CD4-positive, alpha-beta memory T cell (primary cell): Measurements from ENCODE around the gene RPA1. TPM values are rescaled to one million over a fixed set of nuclear protein-coding genes. Genes with fewer than 3 reads are reported as not detected.
A peak's percentile ranks its signal among the peaks of the same experiment; 100 is the strongest.
"Not testable (repeated sequence)": the region's sequence is repeated elsewhere in the genome, so short reads cannot be mapped to it uniquely, and the experiment has no call there.

Experiments used
- CTCF ChIA-PET: fragments of 350-600 bp; sonication (Branson Sonifier 250); formaldehyde crosslinking; loops from one replicate; lab custom pipeline; 2021; ENCODE audit warnings: inconsistent platforms; ENCODE audit not compliant: partially characterized antibody; lab: Charles Lee
- POLR2A ChIA-PET: fragments of 350-600 bp; sonication (Branson Sonifier 250); formaldehyde crosslinking; loops from one replicate; lab custom pipeline; 2021; ENCODE audit not compliant: partially characterized antibody; lab: Charles Lee
- DNase-seq, 5 donors: peaks; one replicate each; pipeline versions ENCODE4 v3.0.0 to v3.0.0-alpha.2; 2020 to 2022; ENCODE audit warnings: mixed read lengths in 1 of 5
- H3K27ac ChIP-seq: one replicate; pipeline ENCODE4 v1.7.0; 2013; ENCODE audit warnings: low read depth, low read length
- H3K27me3 ChIP-seq: 2 replicates; pipeline ENCODE4 v1.7.0; 2013; ENCODE audit warnings: mild to moderate bottlenecking, low read length, moderate library complexity; ENCODE audit not compliant: insufficient read depth
- H3K36me3 ChIP-seq: 2 replicates; pipeline ENCODE4 v1.7.0; 2013; ENCODE audit warnings: mild to moderate bottlenecking, low read length, moderate library complexity; ENCODE audit not compliant: insufficient read depth
- H3K4me1 ChIP-seq: 2 replicates; pipeline ENCODE4 v1.7.0; 2013; ENCODE audit warnings: mild to moderate bottlenecking, low read length, moderate library complexity; ENCODE audit not compliant: insufficient read depth
- H3K4me3 ChIP-seq, 2 donors: one replicate each; pipeline ENCODE4 v1.7.0; 2013; ENCODE audit warnings: low read length in 2 of 2, mild to moderate bottlenecking in 1 of 2
- H3K9me3 ChIP-seq, 2 donors: one replicate each; pipeline ENCODE4 v1.7.0; 2013; ENCODE audit warnings: low read length in 2 of 2, control low read depth in 1 of 2; ENCODE audit not compliant: control insufficient read depth in 1 of 2
- H3K27ac Mint-ChIP-seq, 7 donors: one replicate each; pipeline ENCODE4 v1.8.0; 2020 to 2021; ENCODE audit warnings: mixed read lengths in 7 of 7, mild to moderate bottlenecking in 6 of 7, inconsistent platforms in 3 of 7, moderate library complexity in 3 of 7
- H3K27me3 Mint-ChIP-seq, 2 donors: one replicate each; pipeline ENCODE4 v1.8.0; 2020 to 2021; ENCODE audit warnings: mixed read lengths in 2 of 2
- H3K36me3 Mint-ChIP-seq, 2 donors: one replicate each; pipeline ENCODE4 v1.8.0; 2020 to 2021; ENCODE audit warnings: mixed read lengths in 2 of 2, inconsistent platforms in 1 of 2, mild to moderate bottlenecking in 1 of 2
- H3K4me1 Mint-ChIP-seq, 4 donors: one replicate each; pipeline ENCODE4 v1.8.0; 2020 to 2021; ENCODE audit warnings: mixed read lengths in 4 of 4, mild to moderate bottlenecking in 1 of 4
- H3K4me3 Mint-ChIP-seq, 8 donors: one replicate each; pipeline ENCODE4 v1.8.0; 2020 to 2021; ENCODE audit warnings: mixed read lengths in 8 of 8, mild to moderate bottlenecking in 7 of 8, moderate library complexity in 6 of 8, inconsistent platforms in 3 of 8
- H3K9me3 Mint-ChIP-seq, 8 donors: one replicate each; pipeline ENCODE4 v1.8.0; 2020 to 2021; ENCODE audit warnings: mixed read lengths in 8 of 8, mild to moderate bottlenecking in 5 of 8, inconsistent platforms in 3 of 8, moderate library complexity in 1 of 8
- intact Hi-C: fragments of 100-400 bp; cut with micrococcal nuclease; formaldehyde crosslinking; loops from one replicate; pipeline ENCODE4 v1.15.1; 2023
- polyA plus RNA-seq, 2 donors: library from polyadenylated mRNA; unstranded; fragments of 300-500 nt; fragmentation: Illumina TruSeq; gene quantifications; one replicate each; pipeline ENCODE4 v1.2.3, GENCODE V29; 2021
- total RNA-seq, 2 experiments: library from RNA; stranded (reverse); gene quantifications; one replicate each; pipeline ENCODE4 v1.2.3, GENCODE V29; 2021

The RPA1 gene
- total and polyA plus RNA-seq, 4 experiments from 2014 or later: 95.4 to 119 (median 107) TPM

DNA sequence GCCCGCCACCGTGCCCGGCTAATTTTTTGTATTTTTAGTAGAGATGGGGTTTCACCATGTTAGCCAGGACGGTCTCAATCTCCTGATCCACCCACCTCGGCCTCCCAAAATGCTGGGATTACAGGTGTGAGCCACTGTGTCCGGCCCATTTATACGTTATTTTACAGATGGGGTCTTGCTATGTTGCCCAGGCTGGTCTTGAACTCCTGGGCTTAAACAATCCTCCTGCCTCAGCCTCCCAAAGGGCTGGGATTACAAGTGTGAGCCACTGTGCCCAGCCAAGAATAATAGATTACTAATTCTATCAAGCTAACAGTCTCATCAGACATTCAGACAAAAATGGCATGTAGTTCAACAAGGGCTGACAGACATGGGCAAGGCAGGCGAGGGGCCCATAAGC is 20.0 kb upstream of the RPA1 start:
- DNase-seq, H3K4me3 Mint-ChIP-seq, POLR2A ChIA-PET, H3K9me3 ChIP-seq, H3K4me1 Mint-ChIP-seq, H3K4me3 ChIP-seq, H3K4me1 ChIP-seq, H3K27me3 ChIP-seq, H3K27me3 Mint-ChIP-seq, H3K27ac ChIP-seq, intact Hi-C loops, H3K9me3 Mint-ChIP-seq: not testable (repeated sequence)
- Mint-ChIP-seq H3K27ac (peak overlapping the region in 2 of 7 donors; percentile 58 to 85), H3K36me3 (peaks cover 21 to 40% of the 10 kb centered on the region in 2 donors)
- peaks cover 16% of the 10 kb centered on the region for H3K36me3 ChIP-seq
- CTCF ChIA-PET: interaction anchor here (1.2 kb wide), 1 partner anchor 56 kb away, joined by 3 read pairs; no protein-coding TSS in a partner anchor

DNA sequence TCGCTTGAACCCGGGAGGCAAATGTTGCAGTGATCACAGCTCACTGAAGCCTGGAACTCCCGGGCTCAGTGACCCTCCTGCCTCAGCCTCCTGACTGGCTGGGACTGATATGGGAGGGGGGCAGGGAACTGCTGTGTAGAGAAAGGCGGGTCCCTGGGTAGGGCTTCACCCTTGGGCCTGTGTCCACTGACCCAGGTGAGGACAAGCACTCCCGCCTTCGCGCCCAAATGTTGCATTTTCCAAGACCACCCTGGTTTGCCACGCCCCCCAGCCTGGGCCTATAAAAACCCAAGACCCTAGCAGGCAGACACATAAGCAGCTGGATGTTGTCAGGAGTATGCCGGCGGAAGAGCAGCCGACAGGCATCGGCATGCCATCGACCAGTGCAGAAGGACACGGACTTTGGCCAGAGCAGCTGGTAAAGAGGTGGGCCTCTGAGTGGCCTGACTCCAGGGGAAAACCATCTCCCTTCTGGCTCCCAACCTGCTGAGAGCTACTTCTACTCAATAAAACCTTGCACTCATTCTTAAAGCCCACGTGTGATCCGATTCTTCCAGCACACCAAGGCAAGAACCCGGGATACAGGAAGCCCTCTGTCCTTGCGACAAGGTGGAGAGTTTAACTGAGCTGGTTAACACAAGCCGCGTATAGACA is 19.2 kb upstream of the RPA1 start:
- Mint-ChIP-seq H3K9me3 (no peaks in the 10 kb centered on the region), H3K4me1 (peaks cover 0 to 3% (median under 1%) of the 10 kb centered on the region in 4 donors), H3K36me3 (peaks cover 20 to 38% of the 10 kb centered on the region in 2 donors), H3K27me3 (no peaks in the 10 kb centered on the region), H3K4me3 (no peak overlapping the region), H3K27ac (peak overlapping the region in 1 of 7 donors; percentile 29)
- Histone ChIP-seq H3K4me1 (no peaks in the 10 kb centered on the region), H3K36me3 (peaks cover 16% of the 10 kb centered on the region), H3K27ac (no peak overlapping the region), H3K9me3 (no peaks in the 10 kb centered on the region), H3K4me3 (no peak overlapping the region), H3K27me3 (no peaks in the 10 kb centered on the region)
- intact Hi-C loops: no loop called here
- DNase-seq: no peak
- CTCF ChIA-PET: interaction anchor here (1.2 kb wide), 1 partner anchor 55 kb away, joined by 3 read pairs; no protein-coding TSS in a partner anchor
- POLR2A ChIA-PET: no interaction called here

DNA sequence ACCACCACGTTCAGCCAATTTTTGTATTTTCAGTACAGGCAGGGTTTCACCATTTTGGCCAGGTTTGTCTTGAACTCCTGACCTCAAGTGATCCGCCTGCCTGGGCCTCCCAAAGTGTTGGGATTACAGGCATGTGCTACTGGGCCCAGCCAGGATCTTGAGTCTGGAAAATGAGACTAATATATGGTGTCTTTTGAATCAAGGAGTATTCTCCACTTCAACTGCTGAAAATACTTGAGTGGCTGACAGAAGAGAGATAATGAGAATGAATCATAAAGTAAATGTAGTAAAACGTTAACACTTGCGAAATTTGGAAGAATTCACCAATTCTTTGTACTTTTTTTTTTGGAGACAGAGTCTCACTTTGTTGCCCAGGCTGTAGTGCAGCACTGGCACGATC is 16.7 kb upstream of the RPA1 start:
- ChIA-PET CTCF (no interaction called here), POLR2A (no interaction called here)
- H3K36me3 Mint-ChIP-seq: peaks cover 12 to 30% of the 10 kb centered on the region in 2 donors
- no peak overlapping the region for H3K4me3 Mint-ChIP-seq
- Histone ChIP-seq H3K4me3 (no peak overlapping the region), H3K27ac (no peak overlapping the region), H3K4me1 (no peaks in the 10 kb centered on the region), H3K36me3 (peaks cover 16% of the 10 kb centered on the region), H3K27me3 (no peaks in the 10 kb centered on the region), H3K9me3 (no peaks in the 10 kb centered on the region)
- intact Hi-C loops: no loop called here
- H3K9me3 Mint-ChIP-seq: peaks cover 0 to 2% (median 0%) of the 10 kb centered on the region in 8 donors
- no peaks in the 10 kb centered on the region for H3K27me3 Mint-ChIP-seq
- H3K4me1 Mint-ChIP-seq: peaks cover 0 to 5% (median under 1%) of the 10 kb centered on the region in 4 donors
- no peak overlapping the region for H3K27ac Mint-ChIP-seq
- DNase-seq: no peak

DNA sequence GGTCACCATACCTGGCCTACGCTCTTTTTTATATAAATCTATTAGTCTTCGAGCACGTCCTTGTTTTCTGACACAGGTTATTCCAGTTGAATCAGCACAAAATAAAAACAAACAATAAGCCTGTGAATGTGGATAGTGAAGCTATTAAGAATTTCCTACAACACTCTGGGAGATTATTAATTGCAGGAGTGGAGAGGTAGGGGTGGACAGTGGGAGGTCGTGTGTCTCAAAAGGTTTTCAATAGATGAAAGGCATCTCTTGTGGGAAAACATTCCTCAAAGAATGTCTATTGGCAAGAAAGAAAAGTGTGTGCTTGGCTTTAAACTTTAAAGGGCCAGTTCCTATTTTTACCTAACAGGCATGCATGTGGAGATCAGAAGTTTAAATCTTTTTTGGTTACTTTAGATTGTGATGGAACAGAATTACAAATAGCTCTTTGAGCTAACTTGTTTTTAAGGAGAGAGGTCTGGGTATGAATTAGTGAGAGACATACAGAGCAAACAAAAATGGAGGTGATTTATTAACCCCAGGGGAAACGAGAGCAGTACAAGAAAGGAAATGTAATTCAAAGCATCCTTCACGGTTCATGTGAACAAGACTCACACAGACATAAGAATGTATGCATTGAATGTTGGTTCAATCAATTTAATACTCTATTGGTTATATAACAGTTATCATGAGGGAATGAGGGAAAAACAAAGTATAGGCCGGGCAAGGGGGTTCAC is 9.1 kb upstream of the RPA1 start:
- Histone ChIP-seq H3K27ac (no peak overlapping the region), H3K36me3 (peaks cover 4% of the 10 kb centered on the region), H3K9me3 (no peaks in the 10 kb centered on the region), H3K4me1 (peaks cover 17% of the 10 kb centered on the region), H3K4me3 (no peak overlapping the region), H3K27me3 (no peaks in the 10 kb centered on the region)
- POLR2A ChIA-PET: interaction anchor here (1.0 kb wide), 1 partner anchor 9 kb away, joined by 3 read pairs; the partner anchor contains the start of genes RPA1 and SMYD4
- peaks cover 10 to 23% (median 13%) of the 10 kb centered on the region in 4 donors for H3K4me1 Mint-ChIP-seq
- peaks cover 15 to 24% of the 10 kb centered on the region in 2 donors for H3K36me3 Mint-ChIP-seq
- H3K9me3 Mint-ChIP-seq: peaks cover 0 to 2% (median 0%) of the 10 kb centered on the region in 8 donors
- DNase-seq: no peak
- H3K27ac Mint-ChIP-seq: peak overlapping the region in 3 of 7 donors; percentile 10 to 77 (median 30)
- CTCF ChIA-PET: interaction anchor here (1.2 kb wide), 1 partner anchor 57 kb away, joined by 3 read pairs; no protein-coding TSS in a partner anchor
- no peaks in the 10 kb centered on the region for H3K27me3 Mint-ChIP-seq
- intact Hi-C loops: no loop called here
- no peak overlapping the region for H3K4me3 Mint-ChIP-seq

DNA sequence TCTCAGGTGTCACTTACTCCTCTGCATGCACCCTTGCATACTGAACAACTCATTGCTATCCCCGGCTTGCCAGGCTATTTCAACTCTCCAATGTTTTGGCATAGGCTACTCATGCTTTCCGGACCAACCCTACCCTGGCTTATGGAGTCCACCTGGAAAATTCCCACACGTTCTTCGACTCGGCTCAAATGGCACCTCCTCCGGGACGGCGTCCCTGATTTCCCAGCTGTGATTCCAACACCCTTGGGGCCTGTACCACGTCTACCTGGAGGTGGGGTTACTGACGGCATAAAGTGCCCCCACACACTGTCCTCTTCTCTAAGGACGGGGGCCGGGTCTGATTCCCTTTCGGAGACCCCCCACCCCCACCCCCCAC is 601 bp upstream of the RPA1 start:
- CTCF ChIA-PET: interaction anchor here (1.1 to 1.5 kb wide), 2 partner anchors 36 to 109 kb away, joined by 3 to 4 read pairs; no protein-coding TSS in a partner anchor
- no peaks in the 10 kb centered on the region for H3K9me3 ChIP-seq
- Mint-ChIP-seq H3K27me3 (no peaks in the 10 kb centered on the region), H3K4me1 (peaks cover 29 to 66% (median 49%) of the 10 kb centered on the region in 4 donors), H3K27ac (peak overlapping the region; percentile 72 to 95 (median 91)), H3K36me3 (peaks cover 15 to 32% of the 10 kb centered on the region in 2 donors), H3K4me3 (peak overlapping the region; percentile 87 to 99 (median 96)), H3K9me3 (no peaks in the 10 kb centered on the region)
- intact Hi-C loops: loop anchor here (1.0 to 2.0 kb wide), 2 partner anchors 112 to 145 kb away; partner anchors contain the start of gene PRPF8
- H3K27ac ChIP-seq: peak overlapping the region; percentile 67
- POLR2A ChIA-PET: interaction anchor here (0.6 to 2.6 kb wide), 18 partner anchors 8 to 573 kb away, joined by 3 to 29 read pairs (median 4); partner anchors contain the start of genes PRPF8, RILP, RTN4RL1 and WDR81
- H3K27me3 ChIP-seq: no peaks in the 10 kb centered on the region
- H3K4me1 ChIP-seq: peaks cover 57% of the 10 kb centered on the region
- DNase-seq: no peak
- H3K36me3 ChIP-seq: no peaks in the 10 kb centered on the region
- H3K4me3 ChIP-seq: peak overlapping the region; percentile 58 to 73

DNA sequence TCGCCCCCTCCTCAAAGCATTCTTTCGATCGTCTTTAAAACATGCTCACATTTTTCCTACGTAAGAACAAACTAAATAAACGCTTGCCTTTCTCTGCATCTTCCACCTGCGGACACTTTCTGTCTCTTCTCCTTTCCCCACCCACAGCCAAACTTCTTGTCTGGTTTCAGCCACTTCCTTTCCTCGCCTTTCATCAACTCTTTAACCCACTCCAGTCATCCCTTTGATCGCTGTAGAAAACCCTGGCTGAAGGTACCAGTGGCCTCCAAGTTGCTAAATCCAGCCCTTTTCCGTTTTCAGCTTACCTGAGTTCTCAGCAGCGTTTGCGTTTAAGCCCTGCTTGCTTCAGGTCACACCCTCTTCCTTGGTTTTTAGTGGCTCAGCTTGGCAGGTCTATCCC is 483 bp downstream of the RPA1 start:
- H3K4me1 Mint-ChIP-seq: peaks cover 33 to 69% (median 51%) of the 10 kb centered on the region in 4 donors
- ChIA-PET CTCF (interaction anchor here (1.5 to 2.1 kb wide), 2 partner anchors 35 to 109 kb away, joined by 4 to 6 read pairs; no protein-coding TSS in a partner anchor), POLR2A (interaction anchor here (0.9 to 2.6 kb wide), 10 partner anchors 9 to 195 kb away, joined by 3 to 29 read pairs (median 8); partner anchors contain the start of genes PRPF8 and RTN4RL1)
- no peaks in the 10 kb centered on the region for H3K9me3 Mint-ChIP-seq
- Histone ChIP-seq H3K9me3 (no peaks in the 10 kb centered on the region), H3K36me3 (no peaks in the 10 kb centered on the region), H3K4me1 (peaks cover 61% of the 10 kb centered on the region), H3K4me3 (peak overlapping the region; percentile 42 to 73), H3K27me3 (no peaks in the 10 kb centered on the region), H3K27ac (peak overlapping the region; percentile 67)
- peak; percentile 25 to 49 (median 39) for DNase-seq
- peak overlapping the region; percentile 92 to 99 (median 97) for H3K4me3 Mint-ChIP-seq
- intact Hi-C loops: loop anchor here (5.0 kb wide), 2 partner anchors 42 to 212 kb away; partner anchors contain the start of gene OVCA2
- H3K27me3 Mint-ChIP-seq: no peaks in the 10 kb centered on the region
- peaks cover 14 to 32% of the 10 kb centered on the region in 2 donors for H3K36me3 Mint-ChIP-seq
- H3K27ac Mint-ChIP-seq: peak overlapping the region; percentile 89 to 99 (median 97)
